ENCODE data around the gene KPNA3. TPM values are rescaled to one million over a fixed set of nuclear protein-coding genes. Genes with fewer than 3 reads are reported as not detected.

The KPNA3 gene
- total and polyA plus RNA-seq, 4 donors: 16.2 to 41.6 (median 24.1) TPM

DNA sequence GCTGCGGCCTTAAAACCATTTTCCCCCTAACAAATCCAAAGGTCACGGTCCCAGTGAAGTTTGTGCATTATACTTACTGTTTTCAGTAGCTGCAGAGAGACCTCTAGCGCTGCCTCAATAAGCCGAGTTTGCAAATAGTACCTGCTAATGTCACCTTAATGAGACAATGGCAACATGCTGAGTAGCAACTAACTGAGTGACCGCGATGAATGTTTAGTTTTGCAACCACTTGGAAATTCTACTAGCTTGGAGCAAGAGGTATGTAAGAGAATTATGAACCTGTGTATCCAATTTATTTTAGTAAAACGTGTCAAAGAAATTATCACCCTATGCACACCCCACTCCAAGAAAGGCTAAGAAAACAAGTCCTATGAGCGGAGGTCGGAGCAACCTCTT, 1.2 kb downstream of the KPNA3 start:
- Histone ChIP-seq H3K27ac (ENCODE audit: low read depth in 1 of 2, low read length in 1 of 2) (peak overlapping the region; percentile 89 to 99), H3K9me3 (ENCODE audit: control insufficient read depth in 4 of 4, insufficient read depth in 3 of 4, low read length in 3 of 4) (no peaks in the 10 kb centered on the region), H3K4me1 (ENCODE audit: control insufficient read depth in 5 of 5, insufficient read depth in 5 of 5, low read length in 5 of 5) (peaks cover 5 to 24% (median 7%) of the 10 kb centered on the region in 5 donors), H3K27me3 (ENCODE audit: control insufficient read depth in 3 of 3, insufficient read depth in 3 of 3, low read length in 2 of 3) (no peaks in the 10 kb centered on the region), H3K4me3 (peak overlapping the region; percentile 87), H3K9ac (ENCODE audit: insufficient read depth in 1 of 2, low read length in 2 of 2) (peak overlapping the region; percentile 64 to 75), H3K36me3 (ENCODE audit: control insufficient read depth in 4 of 4, insufficient read depth in 4 of 4, low read length in 4 of 4) (peaks cover 0 to 2% (median 0%) of the 10 kb centered on the region in 4 donors)
- 4 to 5% methylated on average over 9 of the region's 9 CpGs for WGBS, 2 donors
- TF ChIP-seq, protein P1, sequence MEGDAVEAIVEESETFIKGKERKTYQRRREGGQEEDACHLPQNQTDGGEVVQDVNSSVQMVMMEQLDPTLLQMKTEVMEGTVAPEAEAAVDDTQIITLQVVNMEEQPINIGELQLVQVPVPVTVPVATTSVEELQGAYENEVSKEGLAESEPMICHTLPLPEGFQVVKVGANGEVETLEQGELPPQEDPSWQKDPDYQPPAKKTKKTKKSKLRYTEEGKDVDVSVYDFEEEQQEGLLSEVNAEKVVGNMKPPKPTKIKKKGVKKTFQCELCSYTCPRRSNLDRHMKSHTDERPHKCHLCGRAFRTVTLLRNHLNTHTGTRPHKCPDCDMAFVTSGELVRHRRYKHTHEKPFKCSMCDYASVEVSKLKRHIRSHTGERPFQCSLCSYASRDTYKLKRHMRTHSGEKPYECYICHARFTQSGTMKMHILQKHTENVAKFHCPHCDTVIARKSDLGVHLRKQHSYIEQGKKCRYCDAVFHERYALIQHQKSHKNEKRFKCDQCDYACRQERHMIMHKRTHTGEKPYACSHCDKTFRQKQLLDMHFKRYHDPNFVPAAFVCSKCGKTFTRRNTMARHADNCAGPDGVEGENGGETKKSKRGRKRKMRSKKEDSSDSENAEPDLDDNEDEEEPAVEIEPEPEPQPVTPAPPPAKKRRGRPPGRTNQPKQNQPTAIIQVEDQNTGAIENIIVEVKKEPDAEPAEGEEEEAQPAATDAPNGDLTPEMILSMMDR (IDR thresholded peaks at IDR 0.05; ENCODE audit: control extremely low read depth, extremely low read depth): no peak
- ATAC-seq (ENCODE audit: insufficient read depth, low FRiP score) (no peak), DNase-seq (peak; percentile 17 to 61 (median 60))

DNA sequence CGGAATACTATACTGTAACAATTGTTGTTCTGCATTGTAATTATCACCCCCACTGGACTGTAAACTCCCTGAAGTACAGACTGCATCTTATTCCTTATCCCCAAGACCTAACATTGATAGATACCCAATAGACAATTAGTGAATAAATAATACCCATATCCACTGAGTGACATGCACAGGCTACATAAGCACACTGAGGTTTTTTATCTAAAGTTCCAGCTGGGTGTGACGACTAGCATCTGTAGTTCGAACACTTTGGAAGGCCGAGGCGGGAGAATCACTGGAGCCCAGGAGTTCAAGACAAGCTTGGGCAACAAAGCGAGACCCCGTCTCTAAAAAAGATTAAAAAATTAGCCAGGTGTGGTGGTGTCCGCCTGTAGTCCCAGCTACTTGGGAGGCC, 2.5 kb downstream of the KPNA3 start:
- H3K4me3 ChIP-seq: no peak overlapping the region
- TF ChIP-seq, protein P1 (IDR thresholded peaks at IDR 0.05; ENCODE audit: control extremely low read depth, extremely low read depth): no peak
- peaks cover 5 to 31% (median 7%) of the 10 kb centered on the region in 5 donors for H3K4me1 ChIP-seq (ENCODE audit: control insufficient read depth in 5 of 5, insufficient read depth in 5 of 5, low read length in 5 of 5)
- DNase-seq (no peak), ATAC-seq (ENCODE audit: insufficient read depth, low FRiP score) (no peak)
- H3K27ac ChIP-seq (ENCODE audit: low read depth in 1 of 2, low read length in 1 of 2): peak overlapping the region in 1 of 2 donors; percentile 13
- peaks cover 0 to 2% (median 0%) of the 10 kb centered on the region in 4 donors for H3K36me3 ChIP-seq (ENCODE audit: control insufficient read depth in 4 of 4, insufficient read depth in 4 of 4, low read length in 4 of 4)
- H3K9me3 ChIP-seq (ENCODE audit: control insufficient read depth in 4 of 4, insufficient read depth in 3 of 4, low read length in 3 of 4): no peaks in the 10 kb centered on the region
- H3K9ac ChIP-seq (ENCODE audit: insufficient read depth in 1 of 2, low read length in 2 of 2): no peak overlapping the region
- 96% methylated on average over 8 of the region's 8 CpGs for WGBS, 2 donors
- no peaks in the 10 kb centered on the region for H3K27me3 ChIP-seq (ENCODE audit: control insufficient read depth in 3 of 3, insufficient read depth in 3 of 3, low read length in 2 of 3)

DNA sequence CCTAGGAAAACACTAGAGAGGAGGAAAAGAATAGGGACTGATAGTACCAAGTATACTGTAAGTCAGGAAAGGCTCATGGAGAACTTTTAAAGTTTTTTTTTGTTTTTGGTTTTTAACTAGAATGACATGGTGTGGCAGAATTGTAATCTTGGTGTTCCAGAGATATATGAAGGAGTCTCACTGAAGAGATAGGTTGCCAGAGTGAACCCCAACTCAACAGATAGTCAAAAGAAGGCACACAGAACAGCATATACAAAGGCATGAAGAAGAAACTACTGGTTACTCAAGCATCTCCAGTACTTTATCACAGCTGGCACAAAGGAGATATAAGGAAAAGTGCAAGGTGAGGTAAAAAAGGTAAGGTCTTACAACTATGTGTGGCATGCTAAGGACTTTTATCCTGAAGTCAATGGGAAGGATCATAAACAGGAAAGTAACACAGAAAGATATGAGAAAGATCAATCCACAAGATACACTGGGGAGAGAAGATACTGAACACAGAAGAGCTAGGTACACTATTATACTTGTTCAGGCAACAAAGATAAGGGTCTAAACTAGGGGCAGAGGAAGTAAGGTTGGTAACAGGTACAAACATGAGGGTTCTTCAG, 6.0 kb downstream of the KPNA3 start:
- Histone ChIP-seq H3K27ac (ENCODE audit: low read depth in 1 of 2, low read length in 1 of 2) (no peak overlapping the region), H3K9ac (ENCODE audit: insufficient read depth in 1 of 2, low read length in 2 of 2) (no peak overlapping the region), H3K4me1 (ENCODE audit: control insufficient read depth in 5 of 5, insufficient read depth in 5 of 5, low read length in 5 of 5) (peaks cover 5 to 48% (median 7%) of the 10 kb centered on the region in 5 donors), H3K9me3 (ENCODE audit: control insufficient read depth in 4 of 4, insufficient read depth in 3 of 4, low read length in 3 of 4) (no peaks in the 10 kb centered on the region), H3K36me3 (ENCODE audit: control insufficient read depth in 4 of 4, insufficient read depth in 4 of 4, low read length in 4 of 4) (no peaks in the 10 kb centered on the region), H3K4me3 (no peak overlapping the region), H3K27me3 (ENCODE audit: control insufficient read depth in 3 of 3, insufficient read depth in 3 of 3, low read length in 2 of 3) (no peaks in the 10 kb centered on the region)
- no peak for ATAC-seq (ENCODE audit: insufficient read depth, low FRiP score)
- TF ChIP-seq, protein P1 (IDR thresholded peaks at IDR 0.05; ENCODE audit: control extremely low read depth, extremely low read depth): no peak
- DNase-seq: no peak

Data from lung (tissue), 12 donors.